Mesenchymal stem cell (in vitro differentiated cells and primary cell): ENCODE measurements around the gene TOMM70.

Experiments
- DNase-seq: peaks from one replicate; pipeline ENCODE4 v3.0.0-alpha.2; 2013
- H2AFZ ChIP-seq: one replicate; pipeline ENCODE4 v1.6.1; 2013; ENCODE audit warnings: low read depth, mild to moderate bottlenecking, control low read depth, inconsistent platforms, low read length, moderate library complexity
- H2AK5ac ChIP-seq: 2 replicates; pipeline ENCODE4 v1.6.1; 2013; ENCODE audit warnings: low read length, moderate library complexity, mild to moderate bottlenecking, inconsistent platforms; ENCODE audit not compliant: severe bottlenecking
- H2BK120ac ChIP-seq: one replicate; pipeline ENCODE4 v1.6.1; 2013; ENCODE audit warnings: low read depth, mild to moderate bottlenecking, inconsistent platforms, low read length, moderate library complexity
- H2BK12ac ChIP-seq, 2 experiments: one replicate each; pipeline ENCODE4 v1.6.1; 2013; ENCODE audit warnings: inconsistent platforms in 2 of 2, low read length in 2 of 2, mild to moderate bottlenecking in 2 of 2, moderate library complexity in 2 of 2, control low read depth in 1 of 2
- H2BK15ac ChIP-seq: one replicate; pipeline ENCODE4 v1.6.1; 2013; ENCODE audit warnings: mild to moderate bottlenecking, low read depth, inconsistent platforms; ENCODE audit not compliant: poor library complexity, severe bottlenecking
- H2BK5ac ChIP-seq: 2 replicates; pipeline ENCODE4 v1.6.1; 2013; ENCODE audit warnings: low read depth, mild to moderate bottlenecking, low read length, control low read depth, inconsistent platforms; ENCODE audit not compliant: poor library complexity, severe bottlenecking
- H3K14ac ChIP-seq, 2 experiments: one replicate each; pipeline ENCODE4 v1.6.1; 2013; ENCODE audit warnings: inconsistent platforms in 2 of 2, low read length in 2 of 2, control low read depth in 1 of 2, mild to moderate bottlenecking in 1 of 2, moderate library complexity in 1 of 2
- H3K18ac ChIP-seq, 2 experiments: one replicate each; pipeline ENCODE4 v1.6.1; 2013; ENCODE audit warnings: inconsistent platforms in 2 of 2, low read length in 2 of 2, control low read depth in 1 of 2, low read depth in 1 of 2, mild to moderate bottlenecking in 1 of 2
- H3K23ac ChIP-seq, 2 experiments: one replicate each; pipeline ENCODE4 v1.6.1; 2013; ENCODE audit warnings: inconsistent platforms in 2 of 2, low read length in 2 of 2, mild to moderate bottlenecking in 2 of 2, moderate library complexity in 2 of 2, control low read depth in 1 of 2
- H3K27ac ChIP-seq: 2 replicates; pipeline ENCODE4 v1.5.1; 2013; ENCODE audit warnings: mild to moderate bottlenecking, moderate library complexity, low read length, control low read depth, inconsistent platforms; ENCODE audit not compliant: poor library complexity, severe bottlenecking
- H3K27me3 ChIP-seq, 2 experiments: 2 replicates each; pipeline versions ENCODE4 v1.6.1 to v1.7.0; 2013; ENCODE audit warnings: low read length in 2 of 2, mild to moderate bottlenecking in 2 of 2, moderate library complexity in 2 of 2, control low read depth in 1 of 2, inconsistent platforms in 1 of 2; ENCODE audit not compliant: control insufficient read depth in 1 of 2, insufficient read depth in 1 of 2
- H3K36me3 ChIP-seq, 2 experiments: 2 replicates each; pipeline versions ENCODE4 v1.6.1 to v1.7.0; 2013; ENCODE audit warnings: low read length in 2 of 2, control low read depth in 1 of 2, inconsistent platforms in 1 of 2, low read depth in 1 of 2, mild to moderate bottlenecking in 1 of 2; ENCODE audit not compliant: insufficient read depth in 2 of 2, control insufficient read depth in 1 of 2
- H3K4ac ChIP-seq, 2 experiments: one replicate each; pipeline ENCODE4 v1.6.1; 2013; ENCODE audit warnings: inconsistent platforms in 2 of 2, low read length in 2 of 2, mild to moderate bottlenecking in 2 of 2, moderate library complexity in 2 of 2, control low read depth in 1 of 2, low read depth in 1 of 2
- H3K4me1 ChIP-seq: 2 replicates; pipeline ENCODE4 v1.6.1; 2013; ENCODE audit warnings: low read depth, low read length, control low read depth; ENCODE audit not compliant: control insufficient read depth, insufficient read depth
- H3K4me2 ChIP-seq: 2 replicates; pipeline ENCODE4 v1.6.1; 2013; ENCODE audit warnings: low read length, mild to moderate bottlenecking, inconsistent platforms; ENCODE audit not compliant: poor library complexity, severe bottlenecking
- H3K4me3 ChIP-seq, 2 experiments: 2 replicates each; pipeline versions ENCODE4 v1.5.1 to v1.7.0; 2013; ENCODE audit warnings: low read length in 2 of 2, mild to moderate bottlenecking in 2 of 2, control low read depth in 1 of 2, low read depth in 1 of 2; ENCODE audit not compliant: insufficient read depth in 1 of 2
- H3K79me1 ChIP-seq: replicated peaks from 2 replicates; pipeline ENCODE4 v1.6.1; 2013; ENCODE audit warnings: mild to moderate bottlenecking, control low read depth, low read length, inconsistent platforms; ENCODE audit not compliant: poor library complexity, severe bottlenecking
- H3K9ac ChIP-seq: 2 replicates; pipeline ENCODE4 v1.7.0; 2013; ENCODE audit warnings: mild to moderate bottlenecking, low read length, moderate library complexity
- H3K9me3 ChIP-seq: 2 replicates; pipeline ENCODE4 v1.7.0; 2013; ENCODE audit warnings: mild to moderate bottlenecking, low read length; ENCODE audit not compliant: control insufficient read depth
- H4K8ac ChIP-seq: one replicate; pipeline ENCODE4 v1.6.1; 2013; ENCODE audit warnings: inconsistent platforms, mild to moderate bottlenecking, low read length, moderate library complexity
- H4K91ac ChIP-seq: one replicate; pipeline ENCODE4 v1.6.1; 2013; ENCODE audit warnings: mild to moderate bottlenecking, low read length, inconsistent platforms
- WGBS: methylation state at CpG from one replicate; pipeline ENCODE4 v1.1.7; 2013; ENCODE audit warnings: mixed read lengths; 5-methylcytosine and 5-hydroxymethylcytosine counted together

The TOMM70 gene

GRCh38 chr3:100395679-100396431 is 5.0 kb downstream of the TOMM70 start:
- Histone ChIP-seq H3K23ac (no peak overlapping the region), H3K14ac (no peak overlapping the region), H3K9ac (no peak overlapping the region), H3K79me1 (no peaks in the 10 kb centered on the region), H3K36me3 (peaks cover 2 to 8% of the 10 kb centered on the region in 2 experiments), H3K27ac (no peak overlapping the region), H2BK120ac (no peak overlapping the region), H4K91ac (no peak overlapping the region), H3K4me3 (no peak overlapping the region), H3K4ac (no peak overlapping the region), H3K4me1 (peaks cover 4% of the 10 kb centered on the region), H2AK5ac (no peak overlapping the region), H4K8ac (no peak overlapping the region), H3K4me2 (no peak overlapping the region), H2BK5ac (no peak overlapping the region), H3K9me3 (no peaks in the 10 kb centered on the region), H3K18ac (no peak overlapping the region), H2BK15ac (no peak overlapping the region), H2BK12ac (no peak overlapping the region), H2AFZ (no peak overlapping the region), H3K27me3 (no peaks in the 10 kb centered on the region)
- 81% methylated on average over 1 of the region's 2 CpGs for WGBS
- DNase-seq: no peak

GRCh38 chr3:100389025-100389424 is 11.9 kb downstream of the TOMM70 start:
- Histone ChIP-seq H3K27ac (no peak overlapping the region), H2BK120ac (no peak overlapping the region), H2BK5ac (no peak overlapping the region), H2AFZ (no peak overlapping the region), H3K14ac (no peak overlapping the region), H2AK5ac (no peak overlapping the region), H3K9ac (no peak overlapping the region), H4K91ac (no peak overlapping the region), H3K9me3 (peaks cover 18% of the 10 kb centered on the region), H3K18ac (no peak overlapping the region), H3K79me1 (peaks cover 11% of the 10 kb centered on the region), H3K4me1 (peaks cover 3% of the 10 kb centered on the region), H2BK15ac (no peak overlapping the region), H3K4me2 (no peak overlapping the region), H3K4ac (no peak overlapping the region), H3K23ac (no peak overlapping the region), H2BK12ac (no peak overlapping the region), H3K4me3 (no peak overlapping the region), H4K8ac (no peak overlapping the region), H3K36me3 (peaks cover 6 to 56% of the 10 kb centered on the region in 2 experiments), H3K27me3 (no peaks in the 10 kb centered on the region)
- whole genome bisulfite sequencing: no CpG with 5 or more reads among the region's 1 CpG
- no peak for DNase-seq

GRCh38 chr3:100386437-100387074 is 14.3 kb downstream of the TOMM70 start:
- Histone ChIP-seq H4K91ac (no peak overlapping the region), H3K23ac (no peak overlapping the region), H4K8ac (no peak overlapping the region), H3K79me1 (peaks cover 15% of the 10 kb centered on the region), H2BK5ac (no peak overlapping the region), H2BK120ac (no peak overlapping the region), H3K4me1 (peaks cover 3% of the 10 kb centered on the region), H3K9me3 (peaks cover 18% of the 10 kb centered on the region), H2AK5ac (no peak overlapping the region), H3K4me2 (no peak overlapping the region), H2BK15ac (no peak overlapping the region), H3K18ac (no peak overlapping the region), H2BK12ac (no peak overlapping the region), H3K14ac (no peak overlapping the region), H3K36me3 (peaks cover 9 to 72% of the 10 kb centered on the region in 2 experiments), H2AFZ (no peak overlapping the region), H3K27ac (peak overlapping the region; percentile 22), H3K27me3 (no peaks in the 10 kb centered on the region), H3K9ac (no peak overlapping the region), H3K4me3 (no peak overlapping the region), H3K4ac (no peak overlapping the region)
- DNase-seq: peak; percentile 29

- no peak overlapping the region for H3K23ac ChIP-seq
- H3K18ac ChIP-seq: no peak overlapping the region
- no peak overlapping the region for H3K4me3 ChIP-seq
- no peak overlapping the region for H2BK15ac ChIP-seq
- H3K36me3 ChIP-seq: peaks cover 8 to 87% of the 10 kb centered on the region in 2 experiments
- no peak overlapping the region for H3K9ac ChIP-seq
- no peak overlapping the region for H4K91ac ChIP-seq
- no peak overlapping the region for H3K4me2 ChIP-seq
- peaks cover 15% of the 10 kb centered on the region for H3K79me1 ChIP-seq
- peak overlapping the region; percentile 66 for H3K27ac ChIP-seq
- H3K4me1 ChIP-seq: peaks cover 3% of the 10 kb centered on the region
- no peaks in the 10 kb centered on the region for H3K27me3 ChIP-seq
- no peak overlapping the region for H2BK5ac ChIP-seq
- WGBS: 80% methylated on average over 8 of the region's 8 CpGs
- no peak overlapping the region for H2BK120ac ChIP-seq
- no peak overlapping the region for H2BK12ac ChIP-seq
- no peak overlapping the region for H3K14ac ChIP-seq
- no peak overlapping the region for H2AFZ ChIP-seq
- H4K8ac ChIP-seq: no peak overlapping the region
- DNase-seq: peak; percentile 67
- no peak overlapping the region for H3K4ac ChIP-seq
- H3K9me3 ChIP-seq: peaks cover 16% of the 10 kb centered on the region
- H2AK5ac ChIP-seq: peak overlapping the region; percentile 84
These were observed 16.0 kb downstream of the TOMM70 start for GRCh38 chr3:100384733-100385525.
